HG03457 (cell line): ENCODE results near the gene ERBB4.

Experiments used
- ATAC-seq: cut with Tn5 transposase; IDR thresholded peaks from one replicate; pipeline ENCODE4 v1.9.1; 2021; ENCODE audit warnings: moderate number of reproducible peaks; ENCODE audit not compliant: unreplicated experiment

Gene ERBB4

GRCh38 chr2:211513446-211513845 is 1025.2 kb downstream of the ERBB4 start:
- no peak for ATAC-seq

GRCh38 chr2:211512806-211513205 is 1025.8 kb downstream of the ERBB4 start:
- no peak for ATAC-seq

GRCh38 chr2:211503856-211504255 is 1034.7 kb downstream of the ERBB4 start:
- ATAC-seq, result no peak

- no peak for ATAC-seq
These were observed 1035.4 kb downstream of the ERBB4 start for GRCh38 chr2:211503198-211503597.

- ATAC-seq, result no peak
These were observed 1039.9 kb downstream of the ERBB4 start for GRCh38 chr2:211498551-211499205.

GRCh38 chr2:211495339-211495738 is 1043.3 kb downstream of the ERBB4 start:
- ATAC-seq, result no peak

GRCh38 chr2:211494536-211494935 is 1044.1 kb downstream of the ERBB4 start:
- no peak for ATAC-seq

- no peak for ATAC-seq
These were observed 1044.5 kb downstream of the ERBB4 start for GRCh38 chr2:211494085-211494484.

- ATAC-seq, result no peak
These were observed 1050.9 kb downstream of the ERBB4 start for GRCh38 chr2:211487733-211488132.

GRCh38 chr2:211479536-211480150 is 1059.0 kb downstream of the ERBB4 start:
- ATAC-seq, result no peak

GRCh38 chr2:211477537-211478275 is 1060.9 kb downstream of the ERBB4 start:
- ATAC-seq, result no peak

GRCh38 chr2:211473116-211473515 is 1065.5 kb downstream of the ERBB4 start:
- no peak for ATAC-seq

- no peak for ATAC-seq
These were observed 1068.9 kb downstream of the ERBB4 start for GRCh38 chr2:211469664-211470059.

- ATAC-seq, result no peak
These were observed 1069.5 kb downstream of the ERBB4 start for GRCh38 chr2:211468877-211469663.

GRCh38 chr2:211468217-211468616 is 1070.4 kb downstream of the ERBB4 start:
- no peak for ATAC-seq

- no peak for ATAC-seq
These were observed 1075.2 kb downstream of the ERBB4 start for GRCh38 chr2:211463397-211463796.

- no peak for ATAC-seq
These were observed 1079.6 kb downstream of the ERBB4 start for GRCh38 chr2:211458974-211459373.

GRCh38 chr2:211457325-211457724 is 1081.3 kb downstream of the ERBB4 start:
- no peak for ATAC-seq

GRCh38 chr2:211455216-211455841 is 1083.3 kb downstream of the ERBB4 start:
- no peak for ATAC-seq

GRCh38 chr2:211454679-211455078 is 1083.9 kb downstream of the ERBB4 start:
- no peak for ATAC-seq
